A549 (cell line): Measurements from ENCODE around the gene LDLRAD4. TPM values are rescaled to one million over a fixed set of nuclear protein-coding genes. Genes with fewer than 3 reads are reported as not detected.

Experiments
- ATAC-seq, 2 experiments: fragments of 200-7000 bp in 1 of 2; fragments of >200 bp in 1 of 2; cut with Nextera tagmentation in 1 of 2; cut with Tn5 transposase in 1 of 2; 3 replicates each; pipeline versions ENCODE4 v1.8.0 to v1.9.1; 2018 to 2020; ENCODE audit warnings: mild to moderate bottlenecking in 1 of 2, moderate library complexity in 1 of 2
- CTCF ChIA-PET: fragments of 300-600 bp; sonication (Branson Sonifier 250); formaldehyde crosslinking; extraction: SDS; loops from one replicate; lab custom pipeline; 2021; ENCODE audit warnings: antibody characterized with exemption, inconsistent platforms; lab: Yijun Ruan, JAX
- POLR2A ChIA-PET: fragments of 350-600 bp; formaldehyde crosslinking; extraction: SDS; loops from one replicate; lab custom pipeline; 2021; ENCODE audit warnings: antibody characterized with exemption, inconsistent platforms; lab: Yijun Ruan, JAX
- DNase-seq, 2 experiments: peaks; one replicate each; pipeline versions ENCODE4 v3.0.0 to v3.0.0-alpha.2; 2011 to 2016; ENCODE audit warnings: low read depth in 1 of 2, low spot score in 1 of 2
- FAIRE-seq: peaks from 2 replicates; lab custom pipeline; 2011; peaks lifted over from hg19 to GRCh38; lab: Jason Lieb, UNC
- H3K27ac ChIP-seq, 2 experiments: fragments of >200 bp; sonication (Bioruptor Twin); formaldehyde crosslinking; 3 replicates each; pipeline ENCODE4 v1.5.1; 2016 to 2017
- H3K4me1 ChIP-seq: fragments of >200 bp; sonication (Bioruptor Twin); formaldehyde crosslinking; 3 replicates; pipeline ENCODE4 v1.6.1; 2016
- H3K4me2 ChIP-seq: fragments of >200 bp; sonication (Bioruptor Twin); formaldehyde crosslinking; 3 replicates; pipeline ENCODE4 v1.6.1; 2016
- H3K4me3 ChIP-seq: fragments of >200 bp; sonication (Bioruptor Twin); formaldehyde crosslinking; 3 replicates; pipeline ENCODE4 v1.5.1; 2016
- H3K9me3 ChIP-seq: fragments of >200 bp; sonication (Bioruptor Twin); formaldehyde crosslinking; 3 replicates; pipeline ENCODE4 v1.6.1; 2016
- ATOH8 ChIP-seq: fragments of 250-450 bp; sonication (Bioruptor Pico); IDR thresholded peaks from 2 replicates; pipeline ENCODE4 v1.5.0; 2020; ENCODE audit warnings: low read depth, mild to moderate bottlenecking, moderate library complexity
- CBX8 ChIP-seq: fragments of 200-600 bp; sonication (generic); IDR thresholded peaks from 2 replicates; pipeline ENCODE4 v1.6.1; 2016
- CHD2 ChIP-seq: fragments of 150-350 bp; IDR thresholded peaks from 2 replicates; pipeline ENCODE4 v1.6.1; 2014; ENCODE audit warnings: low read length; ENCODE audit not compliant: partially characterized antibody
- CHD4 ChIP-seq: fragments of 200-600 bp; sonication (generic); IDR thresholded peaks from 2 replicates; pipeline ENCODE4 v1.6.1; 2016; ENCODE audit warnings: antibody characterized with exemption, mild to moderate bottlenecking, borderline replicate concordance
- CTCF ChIP-seq: fragments of >200 bp; sonication (Bioruptor Twin); formaldehyde crosslinking; IDR thresholded peaks from 3 replicates; pipeline ENCODE4 v1.5.1; 2016
- EHF ChIP-seq: fragments of 250-450 bp; sonication (Bioruptor Pico); IDR thresholded peaks from 2 replicates; pipeline ENCODE4 v1.5.0; 2020; ENCODE audit warnings: mild to moderate bottlenecking
- ELK1 ChIP-seq: fragments of 150-350 bp; IDR thresholded peaks from 2 replicates; pipeline ENCODE4 v1.6.1; 2014; ENCODE audit warnings: low read depth, mild to moderate bottlenecking, low read length
- HOXA7 ChIP-seq: fragments of 250-450 bp; sonication (Bioruptor Pico); IDR thresholded peaks from 2 replicates; pipeline ENCODE4 v1.5.0; 2020; ENCODE audit warnings: mild to moderate bottlenecking, moderate library complexity
- HOXB5 ChIP-seq: fragments of 250-450 bp; sonication (Bioruptor Pico); IDR thresholded peaks from 2 replicates; pipeline ENCODE4 v1.5.0; 2020; ENCODE audit warnings: mild to moderate bottlenecking, moderate library complexity
- KDM1A ChIP-seq: fragments of 200-600 bp; sonication (generic); IDR thresholded peaks from 2 replicates; pipeline ENCODE4 v1.6.1; 2016; ENCODE audit warnings: low read depth, mild to moderate bottlenecking
- NFE2L2 ChIP-seq: fragments of 150-350 bp; conservative IDR thresholded peaks from 2 replicates; pipeline ENCODE4 v1.6.1; 2014; ENCODE audit warnings: low read length
- NPAS2 ChIP-seq: fragments of 250-450 bp; sonication (Bioruptor Pico); IDR thresholded peaks from 2 replicates; pipeline ENCODE4 v1.8.0; 2022; ENCODE audit warnings: mild to moderate bottlenecking, moderate library complexity, borderline replicate concordance
- NR3C1 ChIP-seq: fragments of >200 bp; sonication (Bioruptor Twin); formaldehyde crosslinking; IDR thresholded peaks from 3 replicates; pipeline ENCODE4 v1.6.1; 2017
- PBX3 ChIP-seq: IDR thresholded peaks from 2 replicates; pipeline ENCODE4 v1.6.1; 2012
- PHF8 ChIP-seq: fragments of 200-600 bp; sonication (generic); IDR thresholded peaks from 2 replicates; pipeline ENCODE4 v1.6.1; 2016; ENCODE audit warnings: low read depth, mild to moderate bottlenecking, antibody characterized with exemption, moderate library complexity, borderline replicate concordance
- POLR2A ChIP-seq: IDR thresholded peaks from 2 replicates; pipeline ENCODE4 v1.6.1; 2012; ENCODE audit warnings: mild to moderate bottlenecking, low read length
- RAD21 ChIP-seq, 2 experiments: fragments of >200 bp in 1 of 2; sonication (Bioruptor Twin) in 1 of 2; formaldehyde crosslinking in 1 of 2; IDR thresholded peaks in 1 of 2; conservative IDR thresholded peaks in 1 of 2; 2 replicates in 1 of 2; 3 replicates in 1 of 2; pipeline ENCODE4 v1.6.1; 2012 to 2018; ENCODE audit warnings: inconsistent platforms in 1 of 2
- RARB ChIP-seq: fragments of 250-450 bp; sonication (Bioruptor Pico); IDR thresholded peaks from 2 replicates; pipeline ENCODE4 v1.8.0; 2021; ENCODE audit warnings: mild to moderate bottlenecking, moderate library complexity
- RFX5 ChIP-seq: fragments of 450-650 bp; IDR thresholded peaks from 2 replicates; pipeline ENCODE4 v1.7.1; 2014; ENCODE audit warnings: antibody characterized with exemption, mild to moderate bottlenecking, moderate library complexity
- SREBF2 ChIP-seq: fragments of 450-650 bp; IDR thresholded peaks from 2 replicates; pipeline ENCODE4 v1.6.1; 2014; ENCODE audit warnings: mild to moderate bottlenecking, moderate library complexity
- TP53 ChIP-seq: fragments of 250-450 bp; sonication (Bioruptor Pico); IDR thresholded peaks from 2 replicates; pipeline ENCODE4 v1.5.0; 2021; ENCODE audit warnings: mild to moderate bottlenecking, moderate library complexity
- USF2 ChIP-seq: fragments of 450-650 bp; IDR thresholded peaks from 2 replicates; pipeline ENCODE4 v1.6.1; 2014; ENCODE audit warnings: antibody characterized with exemption
- ZSCAN20 ChIP-seq: fragments of 250-450 bp; sonication (Bioruptor Pico); IDR thresholded peaks from 2 replicates; pipeline ENCODE4 v1.8.0; 2022; ENCODE audit warnings: mild to moderate bottlenecking, moderate library complexity
- WGBS: methylation state at CpG from one replicate; pipeline ENCODE4 v1.1.6; 2017; ENCODE audit errors: missing lambda C conversion rate; 5-methylcytosine and 5-hydroxymethylcytosine counted together
- polyA plus RNA-seq, 4 experiments: library from polyadenylated mRNA; depleted of rRNA in 3 of 4; stranded (reverse); fragments of >200 nt; fragmentation: RNase III in 1 of 4; extraction: RNeasy Plus Mini Kit Qiagen cat#74134 plus additional on column Dnase treatment in 1 of 4; gene quantifications; 2 replicates in 3 of 4; 3 replicates in 1 of 4; pipeline ENCODE4 v1.2.3, GENCODE V29; 2011 to 2017

Gene LDLRAD4
- polyA plus RNA-seq, 2 of the 4 experiments (the other 2 are of a cell fraction) = 5.2 to 7.6 TPM

GRCh38 chr18:13572148-13572547, 353.6 kb downstream of the LDLRAD4 start:
- no peak overlapping the region for H3K27ac ChIP-seq
- no peak for TF ChIP-seq NPAS2
- no peak for TF ChIP-seq HOXB5 (CRISPR knock-in tag)
- TF ChIP-seq CBX8 = no peak
- no peak for TF ChIP-seq PBX3
- TF ChIP-seq KDM1A = no peak
- TF ChIP-seq, all 56 proteins: peak for 0
- ATAC-seq (no peak), FAIRE-seq (no peak), DNase-seq (no peak)
- Histone ChIP-seq H3K4me2 (no peak overlapping the region), H3K4me3 (no peak overlapping the region), H3K4me1 (no peaks in the 10 kb centered on the region; the same call in 2 of the 3 replicates), H3K9me3 (no peaks in the 10 kb centered on the region)
- ChIA-PET POLR2A (no interaction called here), CTCF (no interaction called here)
- 81% methylated on average over 5 of the region's 5 CpGs for WGBS

- FAIRE-seq (no peak), ATAC-seq (no peak), DNase-seq (no peak)
- Histone ChIP-seq H3K4me2 (no peak overlapping the region), H3K27ac (no peak overlapping the region), H3K4me3 (no peak overlapping the region), H3K4me1 (no peaks in the 10 kb centered on the region; the same call in 2 of the 3 replicates), H3K9me3 (no peaks in the 10 kb centered on the region)
- POLR2A ChIA-PET = no interaction called here
- 79% methylated on average over 7 of the region's 7 CpGs for WGBS
- TF ChIP-seq NFE2L2 = no peak
- no peak for TF ChIP-seq NR3C1
- TF ChIP-seq TP53 (CRISPR knock-in tag) = no peak
- CTCF ChIA-PET = no interaction called here
Observed at GRCh38 chr18:13572721-13573120, 354.2 kb downstream of the LDLRAD4 start.

GRCh38 chr18:13573750-13574149, 355.2 kb downstream of the LDLRAD4 start:
- CTCF ChIA-PET = interaction anchor here (1.5 kb wide), 1 partner anchor 11 kb away, joined by 3 read pairs; no protein-coding TSS in a partner anchor
- WGBS = 79% methylated on average over 7 of the region's 7 CpGs

More at GRCh38 chr18:13573750-13574149, 355.2 kb downstream of the LDLRAD4 start:
- Histone ChIP-seq H3K4me2 (no peak overlapping the region), H3K4me1 (no peaks in the 10 kb centered on the region; the same call in 2 of the 3 replicates)
- no peak for DNase-seq
- POLR2A ChIA-PET = no interaction called here
- TF ChIP-seq EHF (no peak), USF2 (no peak), SREBF2 (no peak), CHD4 (no peak), HOXA7 (CRISPR knock-in tag) (no peak), RFX5 (no peak), CTCF (no peak), RARB (CRISPR knock-in tag) (no peak), POLR2A (no peak), ZSCAN20 (CRISPR knock-in tag) (no peak), RAD21 (conservative IDR thresholded peaks at IDR 0.05 in 1 of 2, IDR thresholded peaks at IDR 0.05 in 1 of 2) (no peak), ATOH8 (CRISPR knock-in tag) (no peak), PBX3 (no peak), ELK1 (no peak), PHF8 (no peak), CHD2 (no peak)
- TF ChIP-seq, all 56 proteins: peak for 0
- FAIRE-seq (no peak), ATAC-seq (no peak)
- Histone ChIP-seq H3K27ac (no peak overlapping the region), H3K4me3 (no peak overlapping the region), H3K9me3 (no peaks in the 10 kb centered on the region)
